HL-60 (cell line): ENCODE measurements around the gene ENPEP.
"Not testable (repeated sequence)": the region's sequence is repeated elsewhere in the genome, so short reads cannot be mapped to it uniquely, and the experiment has no call there.

ENCODE experiments used
- DNase-seq, 2 experiments: peaks; one replicate each; pipeline ENCODE4 v3.0.0-alpha.2; 2010 to 2020; ENCODE audit warnings: low read depth in 1 of 2, low spot score in 1 of 2
- H3K27ac ChIP-seq: fragments of 250-450 bp; sonication (Bioruptor Pico); replicated peaks from 2 replicates; pipeline ENCODE4 v1.5.1; 2020; ENCODE audit warnings: mild to moderate bottlenecking, moderate library complexity
- H3K27me3 ChIP-seq: fragments of 250-450 bp; sonication (Bioruptor Pico); 2 replicates; pipeline ENCODE4 v1.5.1; 2021; ENCODE audit warnings: mild to moderate bottlenecking, moderate library complexity; ENCODE audit not compliant: insufficient read depth, poor library complexity, severe bottlenecking
- H3K4me3 ChIP-seq: replicated peaks from 2 replicates; pipeline ENCODE4 v1.5.1; 2011; ENCODE audit warnings: mild to moderate bottlenecking, control low read depth, low read length; ENCODE audit not compliant: insufficient read depth
- GABPA ChIP-seq: IDR thresholded peaks from 2 replicates; pipeline ENCODE4 v1.6.1; 2012; ENCODE audit warnings: low read depth
- POLR2AphosphoS5 ChIP-seq: IDR thresholded peaks from 2 replicates; pipeline ENCODE4 v1.6.1; 2012; ENCODE audit warnings: low read depth
- SPI1 ChIP-seq: IDR thresholded peaks from 2 replicates; pipeline ENCODE4 v1.6.1; 2012; ENCODE audit warnings: low read depth, mild to moderate bottlenecking, borderline replicate concordance
- long read RNA-seq: library from polyadenylated mRNA; unstranded; transcript quantifications from one replicate; pipeline ENCODE4 v2.0.0, GENCODE V29; 2020
- TF ChIP-seq, protein P1 (sequence below): IDR thresholded peaks from 2 replicates; pipeline ENCODE4 v1.6.1; 2012; ENCODE audit warnings: low read depth; ENCODE audit not compliant: insufficient replicate concordance
- TF ChIP-seq, protein P2 (sequence below): IDR thresholded peaks from one replicate; pipeline ENCODE4 v1.5.1; 2011; ENCODE audit warnings: low read length, control low read depth, inconsistent platforms; ENCODE audit not compliant: insufficient read depth

ENPEP gene, protein sequence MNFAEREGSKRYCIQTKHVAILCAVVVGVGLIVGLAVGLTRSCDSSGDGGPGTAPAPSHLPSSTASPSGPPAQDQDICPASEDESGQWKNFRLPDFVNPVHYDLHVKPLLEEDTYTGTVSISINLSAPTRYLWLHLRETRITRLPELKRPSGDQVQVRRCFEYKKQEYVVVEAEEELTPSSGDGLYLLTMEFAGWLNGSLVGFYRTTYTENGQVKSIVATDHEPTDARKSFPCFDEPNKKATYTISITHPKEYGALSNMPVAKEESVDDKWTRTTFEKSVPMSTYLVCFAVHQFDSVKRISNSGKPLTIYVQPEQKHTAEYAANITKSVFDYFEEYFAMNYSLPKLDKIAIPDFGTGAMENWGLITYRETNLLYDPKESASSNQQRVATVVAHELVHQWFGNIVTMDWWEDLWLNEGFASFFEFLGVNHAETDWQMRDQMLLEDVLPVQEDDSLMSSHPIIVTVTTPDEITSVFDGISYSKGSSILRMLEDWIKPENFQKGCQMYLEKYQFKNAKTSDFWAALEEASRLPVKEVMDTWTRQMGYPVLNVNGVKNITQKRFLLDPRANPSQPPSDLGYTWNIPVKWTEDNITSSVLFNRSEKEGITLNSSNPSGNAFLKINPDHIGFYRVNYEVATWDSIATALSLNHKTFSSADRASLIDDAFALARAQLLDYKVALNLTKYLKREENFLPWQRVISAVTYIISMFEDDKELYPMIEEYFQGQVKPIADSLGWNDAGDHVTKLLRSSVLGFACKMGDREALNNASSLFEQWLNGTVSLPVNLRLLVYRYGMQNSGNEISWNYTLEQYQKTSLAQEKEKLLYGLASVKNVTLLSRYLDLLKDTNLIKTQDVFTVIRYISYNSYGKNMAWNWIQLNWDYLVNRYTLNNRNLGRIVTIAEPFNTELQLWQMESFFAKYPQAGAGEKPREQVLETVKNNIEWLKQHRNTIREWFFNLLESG
- long read RNA-seq, result 0 reads

DNA sequence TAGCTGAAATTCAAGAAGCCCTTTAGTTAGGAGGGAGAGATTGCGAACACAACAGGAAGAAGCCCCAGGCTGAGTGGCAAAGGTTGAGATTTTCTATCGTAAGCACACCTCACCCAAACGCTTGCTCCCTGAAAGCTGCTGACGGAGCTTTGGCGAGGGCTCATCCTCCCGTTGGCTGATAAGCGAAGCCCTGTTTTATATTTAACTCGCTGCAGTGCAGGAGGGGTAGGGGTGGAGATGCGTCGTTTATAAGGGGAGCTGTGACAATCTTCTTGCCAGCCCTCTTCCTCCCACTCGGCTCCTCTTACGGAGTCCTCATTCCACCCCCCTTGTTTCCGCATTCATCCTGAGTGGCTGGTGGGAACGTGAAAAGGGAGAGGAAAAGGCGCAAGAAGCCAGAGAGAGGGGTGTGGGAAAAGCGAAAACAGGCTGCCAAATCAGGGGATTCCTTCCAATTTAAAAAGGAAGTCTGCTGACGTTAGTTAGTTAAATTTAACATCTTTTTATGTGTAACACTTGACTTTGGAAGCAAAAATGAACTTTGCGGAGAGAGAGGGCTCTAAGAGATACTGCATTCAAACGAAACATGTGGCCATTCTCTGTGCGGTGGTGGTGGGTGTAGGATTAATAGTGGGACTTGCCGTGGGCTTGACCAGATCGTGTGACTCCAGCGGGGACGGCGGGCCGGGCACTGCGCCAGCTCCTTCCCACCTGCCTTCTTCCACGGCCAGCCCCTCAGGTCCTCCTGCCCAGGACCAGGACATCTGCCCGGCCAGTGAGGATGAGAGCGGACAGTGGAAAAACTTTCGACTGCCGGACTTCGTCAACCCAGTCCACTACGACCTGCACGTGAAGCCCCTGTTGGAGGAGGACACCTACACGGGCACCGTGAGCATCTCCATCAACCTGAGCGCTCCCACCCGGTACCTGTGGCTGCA lies at the start of gene ENPEP:
Gene ENPEP, plus strand, starts transcription at position 275 of the 938 bp plus-strand sequence. Its CDS starts 260 bp downstream, at position 535.
- H3K4me3 ChIP-seq, result no peak within 1 kb of the TSS
- DNase-seq, result no peak
- TF ChIP-seq SPI1 (no peak), GABPA (no peak), POLR2AphosphoS5 (no peak)
- TF ChIP-seq, protein P1, sequence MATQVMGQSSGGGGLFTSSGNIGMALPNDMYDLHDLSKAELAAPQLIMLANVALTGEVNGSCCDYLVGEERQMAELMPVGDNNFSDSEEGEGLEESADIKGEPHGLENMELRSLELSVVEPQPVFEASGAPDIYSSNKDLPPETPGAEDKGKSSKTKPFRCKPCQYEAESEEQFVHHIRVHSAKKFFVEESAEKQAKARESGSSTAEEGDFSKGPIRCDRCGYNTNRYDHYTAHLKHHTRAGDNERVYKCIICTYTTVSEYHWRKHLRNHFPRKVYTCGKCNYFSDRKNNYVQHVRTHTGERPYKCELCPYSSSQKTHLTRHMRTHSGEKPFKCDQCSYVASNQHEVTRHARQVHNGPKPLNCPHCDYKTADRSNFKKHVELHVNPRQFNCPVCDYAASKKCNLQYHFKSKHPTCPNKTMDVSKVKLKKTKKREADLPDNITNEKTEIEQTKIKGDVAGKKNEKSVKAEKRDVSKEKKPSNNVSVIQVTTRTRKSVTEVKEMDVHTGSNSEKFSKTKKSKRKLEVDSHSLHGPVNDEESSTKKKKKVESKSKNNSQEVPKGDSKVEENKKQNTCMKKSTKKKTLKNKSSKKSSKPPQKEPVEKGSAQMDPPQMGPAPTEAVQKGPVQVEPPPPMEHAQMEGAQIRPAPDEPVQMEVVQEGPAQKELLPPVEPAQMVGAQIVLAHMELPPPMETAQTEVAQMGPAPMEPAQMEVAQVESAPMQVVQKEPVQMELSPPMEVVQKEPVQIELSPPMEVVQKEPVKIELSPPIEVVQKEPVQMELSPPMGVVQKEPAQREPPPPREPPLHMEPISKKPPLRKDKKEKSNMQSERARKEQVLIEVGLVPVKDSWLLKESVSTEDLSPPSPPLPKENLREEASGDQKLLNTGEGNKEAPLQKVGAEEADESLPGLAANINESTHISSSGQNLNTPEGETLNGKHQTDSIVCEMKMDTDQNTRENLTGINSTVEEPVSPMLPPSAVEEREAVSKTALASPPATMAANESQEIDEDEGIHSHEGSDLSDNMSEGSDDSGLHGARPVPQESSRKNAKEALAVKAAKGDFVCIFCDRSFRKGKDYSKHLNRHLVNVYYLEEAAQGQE, result no peak
- no peaks in the 10 kb centered on the region for H3K27me3 ChIP-seq
- no peak within 1 kb of the TSS for H3K27ac ChIP-seq

DNA sequence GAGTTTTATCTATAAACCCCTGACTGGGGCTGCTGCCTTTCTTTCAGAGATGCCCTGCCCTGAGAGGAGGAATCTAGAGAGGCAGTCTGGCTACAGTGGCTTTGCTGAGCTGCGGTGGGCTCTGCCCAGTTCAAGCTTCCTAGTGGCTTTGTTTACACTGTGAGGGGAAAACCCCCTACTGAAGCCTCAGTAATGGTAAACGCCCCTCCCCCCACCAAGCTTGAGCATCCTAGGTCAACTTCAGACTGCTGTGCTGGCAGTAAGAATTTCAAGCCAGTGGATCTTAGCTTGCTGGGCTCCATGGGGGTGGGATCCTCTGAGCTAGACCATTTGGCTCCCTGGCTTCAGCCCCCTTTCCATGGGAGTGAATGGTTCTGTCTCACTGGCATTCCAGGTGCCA lies 44.1 kb upstream of the ENPEP start:
- H3K27me3 ChIP-seq, DNase-seq, H3K27ac ChIP-seq, H3K4me3 ChIP-seq: not testable (repeated sequence)

DNA sequence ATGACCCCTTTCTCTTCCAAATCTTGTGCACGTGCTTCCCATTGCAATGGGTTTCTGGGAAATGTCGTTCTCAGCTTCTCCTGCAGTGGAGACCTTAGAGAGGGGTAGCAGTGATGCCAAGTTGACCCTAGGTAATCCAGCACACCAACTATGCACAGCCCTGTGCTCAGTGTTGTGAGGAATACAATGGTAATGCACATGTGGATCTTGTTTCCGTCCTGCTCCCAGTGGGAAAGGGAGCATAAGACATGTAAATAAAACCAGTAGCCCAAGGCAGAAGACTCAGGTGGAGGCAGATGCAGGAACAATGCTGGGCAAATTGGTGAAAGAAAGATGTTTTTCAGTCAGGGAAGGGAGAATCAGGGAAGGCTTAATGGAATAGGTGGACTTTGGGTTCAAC lies 38.7 kb upstream of the ENPEP start:
- H3K27ac ChIP-seq, H3K27me3 ChIP-seq, H3K4me3 ChIP-seq, DNase-seq: not testable (repeated sequence)

DNA sequence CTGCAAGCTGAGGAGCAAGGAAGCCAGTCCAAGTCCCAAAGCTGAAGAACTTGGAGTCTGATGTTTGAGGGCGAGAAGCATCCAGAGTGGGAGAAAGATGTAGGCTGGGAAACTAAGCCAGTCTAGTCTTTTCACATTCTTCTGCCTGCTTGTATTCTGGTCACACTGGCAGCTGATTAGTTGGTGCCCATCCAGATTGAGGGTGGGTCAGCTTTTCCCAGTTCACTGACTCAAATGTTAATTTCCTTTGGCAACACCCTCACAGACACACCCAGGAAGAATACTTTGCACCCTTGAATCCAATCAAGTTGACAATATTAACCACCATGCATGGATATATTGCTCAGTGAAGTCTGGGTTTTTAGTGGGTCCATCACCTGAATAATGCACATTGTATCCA lies 36.7 kb upstream of the ENPEP start:
- H3K27me3 ChIP-seq, H3K27ac ChIP-seq, H3K4me3 ChIP-seq, DNase-seq: not testable (repeated sequence)

DNA sequence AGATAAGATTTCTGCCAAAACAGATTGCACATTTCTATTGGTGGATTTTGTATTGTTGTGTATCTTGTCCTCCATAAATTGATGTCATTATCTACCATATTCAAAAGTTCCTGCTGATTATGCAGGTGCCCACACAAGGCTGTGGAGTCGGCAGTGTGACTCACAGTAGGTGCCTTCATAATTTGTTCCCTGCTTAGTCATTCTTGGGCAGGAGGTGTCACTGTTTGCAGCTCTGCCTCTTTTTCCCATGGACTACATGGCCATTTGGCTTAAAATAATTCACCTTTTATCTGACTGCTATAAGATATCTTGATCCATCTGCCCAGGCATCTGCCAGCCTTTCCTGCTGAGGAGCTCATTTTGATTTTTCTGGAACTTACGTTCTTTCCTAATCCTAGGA lies 33.6 kb upstream of the ENPEP start:
- Histone ChIP-seq H3K27ac (no peak overlapping the region), H3K27me3 (no peaks in the 10 kb centered on the region), H3K4me3 (no peak overlapping the region)
- no peak for DNase-seq
- TF ChIP-seq SPI1 (no peak), GABPA (no peak), POLR2AphosphoS5 (no peak)
- TF ChIP-seq, protein P1, result no peak
- TF ChIP-seq, protein P2, sequence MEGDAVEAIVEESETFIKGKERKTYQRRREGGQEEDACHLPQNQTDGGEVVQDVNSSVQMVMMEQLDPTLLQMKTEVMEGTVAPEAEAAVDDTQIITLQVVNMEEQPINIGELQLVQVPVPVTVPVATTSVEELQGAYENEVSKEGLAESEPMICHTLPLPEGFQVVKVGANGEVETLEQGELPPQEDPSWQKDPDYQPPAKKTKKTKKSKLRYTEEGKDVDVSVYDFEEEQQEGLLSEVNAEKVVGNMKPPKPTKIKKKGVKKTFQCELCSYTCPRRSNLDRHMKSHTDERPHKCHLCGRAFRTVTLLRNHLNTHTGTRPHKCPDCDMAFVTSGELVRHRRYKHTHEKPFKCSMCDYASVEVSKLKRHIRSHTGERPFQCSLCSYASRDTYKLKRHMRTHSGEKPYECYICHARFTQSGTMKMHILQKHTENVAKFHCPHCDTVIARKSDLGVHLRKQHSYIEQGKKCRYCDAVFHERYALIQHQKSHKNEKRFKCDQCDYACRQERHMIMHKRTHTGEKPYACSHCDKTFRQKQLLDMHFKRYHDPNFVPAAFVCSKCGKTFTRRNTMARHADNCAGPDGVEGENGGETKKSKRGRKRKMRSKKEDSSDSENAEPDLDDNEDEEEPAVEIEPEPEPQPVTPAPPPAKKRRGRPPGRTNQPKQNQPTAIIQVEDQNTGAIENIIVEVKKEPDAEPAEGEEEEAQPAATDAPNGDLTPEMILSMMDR, result no peak
